HCT116 (cell line): Measurements from ENCODE around the gene CHRNA7. TPM values are rescaled to one million over a fixed set of nuclear protein-coding genes. Genes with fewer than 3 reads are reported as not detected.

Source experiments
- ATAC-seq: fragments of 200-7000 bp; cut with Tn5 transposase; 2 replicates; pipeline ENCODE4 v1.9.1; 2020; ENCODE audit warnings: mild to moderate bottlenecking, moderate library complexity
- BruUV-seq: library from RNA; stranded (reverse); fragments of 400-500 nt; replicated peaks from 2 replicates; lab custom pipeline; 2021; lab: Mats Ljungman, UMichigan
- CTCF ChIA-PET: fragments of 300-600 bp; sonication (Branson Sonifier 250); formaldehyde crosslinking; loops from one replicate; lab custom pipeline; 2021; ENCODE audit warnings: antibody characterized with exemption; lab: Charles Lee
- POLR2A ChIA-PET: fragments of 300-600, 350-600 bp; sonication (Branson Sonifier 250); formaldehyde crosslinking; loops from one replicate; lab custom pipeline; 2021; ENCODE audit warnings: antibody characterized with exemption; lab: Charles Lee
- RAD21 ChIA-PET, 2 experiments: fragments of 300-600 bp; sonication (Branson Sonifier 250); formaldehyde crosslinking; loops; one replicate each; lab custom pipeline; 2023; ENCODE audit warnings: low total read pairs in 2 of 2; ENCODE audit not compliant: uncharacterized antibody in 2 of 2, unreplicated experiment in 2 of 2, low non-redundant PET in 1 of 2; lab: Charles Lee
- DNase-seq: peaks from one replicate; pipeline ENCODE4 v3.0.0-alpha.2; 2010; ENCODE audit warnings: low read depth, low spot score
- H2AFZ ChIP-seq: fragments of 200-600 bp; shearing (Covaris generic), sonication (generic); 2 replicates; pipeline ENCODE4 v1.6.1; 2017; ENCODE audit warnings: low read depth, mixed run types, mixed read lengths, antibody characterized with exemption, low read length; ENCODE audit not compliant: poor library complexity, severe bottlenecking
- H3K27ac ChIP-seq: 2 replicates; pipeline ENCODE4 v1.5.1; 2012; ENCODE audit warnings: low read depth, low read length
- H3K27me3 ChIP-seq: fragments of 200-600 bp; sonication (generic); 2 replicates; pipeline ENCODE4 v1.6.1; 2016; ENCODE audit warnings: mixed run types, low read length, mixed read lengths; ENCODE audit not compliant: insufficient read depth
- H3K36me3 ChIP-seq, 2 experiments: fragments of 200-500 bp in 1 of 2; fragments of 200-600 bp in 1 of 2; sonication (Bioruptor generic) in 1 of 2; sonication (generic) in 1 of 2; 2 replicates each; pipeline versions ENCODE4 v1.5.1 to v1.6.1; 2014 to 2016; ENCODE audit warnings: low read length in 2 of 2, inconsistent platforms in 1 of 2, mixed read lengths in 1 of 2, mixed run types in 1 of 2; ENCODE audit not compliant: insufficient read depth in 2 of 2, control insufficient read depth in 1 of 2
- H3K4me1 ChIP-seq, 2 experiments: fragments of 200-600 bp in 1 of 2; sonication (generic) in 1 of 2; 2 replicates each; pipeline versions ENCODE4 v1.5.1 to v1.6.1; 2012 to 2017; ENCODE audit warnings: low read length in 2 of 2, inconsistent platforms in 1 of 2, mild to moderate bottlenecking in 1 of 2, mixed read lengths in 1 of 2, mixed run types in 1 of 2, moderate library complexity in 1 of 2; ENCODE audit not compliant: insufficient read depth in 2 of 2, control insufficient read depth in 1 of 2
- H3K4me2 ChIP-seq: fragments of 200-600 bp; sonication (generic); 2 replicates; pipeline ENCODE4 v1.6.1; 2017; ENCODE audit warnings: mixed run types, low read length, mixed read lengths
- H3K4me3 ChIP-seq, 2 experiments: fragments of 200-600 bp in 1 of 2; sonication (generic) in 1 of 2; replicated peaks in 1 of 2; 2 replicates each; pipeline ENCODE4 v1.5.1; 2011 to 2016; ENCODE audit warnings: low read length in 2 of 2, control low read depth in 1 of 2, low read depth in 1 of 2, mild to moderate bottlenecking in 1 of 2, mixed read lengths in 1 of 2, mixed run types in 1 of 2
- H3K79me2 ChIP-seq: fragments of 200-600 bp; sonication (generic); 2 replicates; pipeline ENCODE4 v1.6.1; 2017; ENCODE audit warnings: mild to moderate bottlenecking, mixed run types, low read length, moderate library complexity, mixed read lengths; ENCODE audit not compliant: insufficient read depth
- H3K9ac ChIP-seq: fragments of 200-600 bp; sonication (generic); 2 replicates; pipeline ENCODE4 v1.6.1; 2016; ENCODE audit warnings: low read length, mixed read lengths
- H3K9me2 ChIP-seq: fragments of 200-600 bp; sonication (generic), shearing (Covaris generic); 2 replicates; pipeline ENCODE4 v1.6.1; 2017; ENCODE audit warnings: mixed run types, mild to moderate bottlenecking, moderate library complexity; ENCODE audit not compliant: insufficient read depth
- H3K9me3 ChIP-seq, 2 experiments: fragments of 200-500 bp in 1 of 2; fragments of 200-600 bp in 1 of 2; sonication (Bioruptor generic) in 1 of 2; sonication (generic) in 1 of 2; 2 replicates each; pipeline ENCODE4 v1.6.1; 2014 to 2017; ENCODE audit warnings: low read length in 2 of 2, mixed read lengths in 2 of 2, inconsistent platforms in 1 of 2, low read depth in 1 of 2, mild to moderate bottlenecking in 1 of 2, mixed run types in 1 of 2, moderate library complexity in 1 of 2; ENCODE audit not compliant: control insufficient read depth in 1 of 2, insufficient read depth in 1 of 2
- H4K20me1 ChIP-seq: fragments of 200-600 bp; sonication (generic), shearing (Covaris generic); 2 replicates; pipeline ENCODE4 v1.6.1; 2017; ENCODE audit warnings: mixed run types, mild to moderate bottlenecking, moderate library complexity; ENCODE audit not compliant: insufficient read depth
- ELF1 ChIP-seq: IDR thresholded peaks from 2 replicates; pipeline ENCODE4 v1.6.1; 2012; ENCODE audit warnings: low read depth, borderline replicate concordance
- EZH2 ChIP-seq: fragments of 200-600 bp; sonication (generic); IDR thresholded peaks from 2 replicates; pipeline ENCODE4 v1.6.1; 2017; ENCODE audit warnings: antibody characterized with exemption, mixed run types
- JUND ChIP-seq: IDR thresholded peaks from 2 replicates; pipeline ENCODE4 v1.6.1; 2012
- POLR2A ChIP-seq: IDR thresholded peaks from 2 replicates; pipeline ENCODE4 v1.7.0; 2011; ENCODE audit warnings: borderline replicate concordance; ENCODE audit not compliant: insufficient read depth, insufficient read length; ENCODE audit errors: extremely low read depth
- SP1 ChIP-seq: IDR thresholded peaks from 2 replicates; pipeline ENCODE4 v1.6.1; 2012; ENCODE audit warnings: low read depth
- TCF7L2 ChIP-seq: IDR thresholded peaks from 2 replicates; pipeline ENCODE4 v1.7.0; 2011; ENCODE audit warnings: borderline replicate concordance, inconsistent platforms; ENCODE audit not compliant: insufficient read depth, insufficient read length; ENCODE audit errors: extremely low read depth
- ZFX ChIP-seq: fragments of 450-650 bp; IDR thresholded peaks from 2 replicates; pipeline ENCODE4 v1.6.1; 2017
- ZNF274 ChIP-seq: fragments of 200-500 bp; sonication (Bioruptor generic); IDR thresholded peaks from 2 replicates; pipeline ENCODE4 v1.6.1; 2014; ENCODE audit warnings: mild to moderate bottlenecking, low read depth, low read length, inconsistent platforms
- intact Hi-C: fragments of 100-400 bp; cut with micrococcal nuclease; formaldehyde crosslinking; loops from 2 replicates; pipeline ENCODE4 v1.10.0; 2022
- total RNA-seq: library from RNA; stranded (reverse); gene quantifications from one replicate; pipeline ENCODE4 v1.2.1, GENCODE V29; 2021; ENCODE audit not compliant: unreplicated experiment
- TF ChIP-seq, protein P1 (sequence below), 3 experiments: fragments of 200-600 bp in 1 of 3; sonication (generic) in 1 of 3; IDR thresholded peaks in 2 of 3; conservative IDR thresholded peaks in 1 of 3; 2 replicates each; pipeline ENCODE4 v1.5.1; 2012 to 2017; ENCODE audit warnings: low read depth in 2 of 3, low read length in 2 of 3, antibody characterized with exemption in 1 of 3, borderline replicate concordance in 1 of 3, control low read depth in 1 of 3, mild to moderate bottlenecking in 1 of 3, mixed read lengths in 1 of 3, mixed run types in 1 of 3, moderate library complexity in 1 of 3; ENCODE audit not compliant: insufficient read depth in 1 of 3

Gene CHRNA7
- total RNA-seq, 1 experiment from 2014 or later: 6.8 TPM

DNA sequence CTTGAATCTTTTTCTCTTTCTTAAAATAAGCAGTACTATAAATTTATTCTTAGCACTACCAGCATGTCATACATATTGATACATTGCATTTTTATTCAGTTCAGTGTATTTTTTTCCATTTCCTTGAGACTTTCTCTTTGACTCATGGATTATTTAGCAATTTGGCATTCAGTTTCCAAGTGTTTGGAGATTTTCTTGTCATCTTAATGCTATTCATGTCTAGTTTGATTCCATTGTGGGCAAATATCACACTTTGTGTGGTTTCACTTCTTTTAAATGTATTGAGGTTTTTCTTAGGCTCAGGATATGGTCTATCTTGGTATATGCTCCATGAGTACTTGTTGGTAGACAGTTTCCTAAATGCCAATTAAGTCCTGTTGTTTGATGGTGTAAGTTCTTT lies 99.5 kb downstream of the CHRNA7 start:
- no peak for TF ChIP-seq TCF7L2
- no peak for TF ChIP-seq POLR2A
- TF ChIP-seq SP1: no peak
- no peak for TF ChIP-seq ZNF274
- no peak for TF ChIP-seq JUND
- no peak for TF ChIP-seq EZH2
- TF ChIP-seq ZFX: no peak
- no peak for TF ChIP-seq ELF1
- TF ChIP-seq, all 23 proteins: peak for 0
- Histone ChIP-seq H3K79me2 (no peaks in the 10 kb centered on the region), H3K4me2 (no peak overlapping the region), H4K20me1 (no peaks in the 10 kb centered on the region), H3K27ac (no peak overlapping the region), H3K36me3 (no peaks in the 10 kb centered on the region), H3K27me3 (no peaks in the 10 kb centered on the region), H3K9me2 (no peaks in the 10 kb centered on the region), H3K4me1 (peaks cover 0 to 6% of the 10 kb centered on the region in 2 experiments; a peak in 1 of 4 replicates), H3K4me3 (no peak overlapping the region), H3K9me3 (no peaks in the 10 kb centered on the region), H2AFZ (no peak overlapping the region), H3K9ac (no peak overlapping the region)
- ChIA-PET POLR2A (no interaction called here), RAD21 (no interaction called here), CTCF (no interaction called here)
- BruUV-seq: no TSS peak
- intact Hi-C loops: no loop called here
- ATAC-seq: no peak
- no peak for DNase-seq

GRCh38 chr15:32130823-32131222 lies 100.5 kb downstream of the CHRNA7 start:
- no peaks in the 10 kb centered on the region for H3K27me3 ChIP-seq
- no peak overlapping the region for H3K9ac ChIP-seq
- H3K36me3 ChIP-seq: no peaks in the 10 kb centered on the region
- ChIA-PET CTCF (no interaction called here), RAD21 (no interaction called here), POLR2A (no interaction called here)
- no peak overlapping the region for H2AFZ ChIP-seq
- no peak overlapping the region for H3K4me3 ChIP-seq
- ATAC-seq: no peak
- H3K79me2 ChIP-seq: no peaks in the 10 kb centered on the region
- H3K9me2 ChIP-seq: no peaks in the 10 kb centered on the region
- no TSS peak for BruUV-seq
- intact Hi-C loops: no loop called here
- no peak overlapping the region for H3K27ac ChIP-seq
- no peak overlapping the region for H3K4me2 ChIP-seq
- no peaks in the 10 kb centered on the region for H4K20me1 ChIP-seq
- TF ChIP-seq, protein P1, sequence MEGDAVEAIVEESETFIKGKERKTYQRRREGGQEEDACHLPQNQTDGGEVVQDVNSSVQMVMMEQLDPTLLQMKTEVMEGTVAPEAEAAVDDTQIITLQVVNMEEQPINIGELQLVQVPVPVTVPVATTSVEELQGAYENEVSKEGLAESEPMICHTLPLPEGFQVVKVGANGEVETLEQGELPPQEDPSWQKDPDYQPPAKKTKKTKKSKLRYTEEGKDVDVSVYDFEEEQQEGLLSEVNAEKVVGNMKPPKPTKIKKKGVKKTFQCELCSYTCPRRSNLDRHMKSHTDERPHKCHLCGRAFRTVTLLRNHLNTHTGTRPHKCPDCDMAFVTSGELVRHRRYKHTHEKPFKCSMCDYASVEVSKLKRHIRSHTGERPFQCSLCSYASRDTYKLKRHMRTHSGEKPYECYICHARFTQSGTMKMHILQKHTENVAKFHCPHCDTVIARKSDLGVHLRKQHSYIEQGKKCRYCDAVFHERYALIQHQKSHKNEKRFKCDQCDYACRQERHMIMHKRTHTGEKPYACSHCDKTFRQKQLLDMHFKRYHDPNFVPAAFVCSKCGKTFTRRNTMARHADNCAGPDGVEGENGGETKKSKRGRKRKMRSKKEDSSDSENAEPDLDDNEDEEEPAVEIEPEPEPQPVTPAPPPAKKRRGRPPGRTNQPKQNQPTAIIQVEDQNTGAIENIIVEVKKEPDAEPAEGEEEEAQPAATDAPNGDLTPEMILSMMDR (IDR thresholded peaks at IDR 0.05 in 2 of 3, conservative IDR thresholded peaks at IDR 0.05 in 1 of 3; ENCODE audit: borderline replicate concordance in 1 of 3, insufficient read depth in 1 of 3, low read depth in 2 of 3, low read length in 2 of 3): peak; percentile 5 to 69 (median 41); a peak in 4 of 6 replicates
- no peak for TF ChIP-seq TCF7L2
- TF ChIP-seq, all 23 proteins: peak for 1
- Histone ChIP-seq H3K9me3 (no peaks in the 10 kb centered on the region), H3K4me1 (peaks cover 0 to 6% of the 10 kb centered on the region in 2 experiments; a peak in 1 of 4 replicates)
- DNase-seq: no peak
